Stimulated activated CD4-positive, alpha-beta T cell treated with anti-CD3 and anti-CD28 coated beads, Interleukin-1b, Interleukin-23, amount 100 ng/mL, for 4 hours (primary cell): Measurements from ENCODE around the gene TRAK2.
"Not testable (repeated sequence)": the region's sequence is repeated elsewhere in the genome, so short reads cannot be mapped to it uniquely, and the experiment has no call there.

ENCODE experiments used
- DNase-seq, 2 donors: peaks; one replicate each; pipeline ENCODE4 v3.0.0-alpha.2; 2020; ENCODE audit warnings: low read depth in 2 of 2

TRAK2 gene

GRCh38 chr2:201448701-201449100 lies 2.6 kb downstream of the TRAK2 start:
- peak in 1 of 2 donors; percentile 3 for DNase-seq

- no peak for DNase-seq
Measured at GRCh38 chr2:201448061-201448460, 3.2 kb downstream of the TRAK2 start.

GRCh38 chr2:201447086-201447485 lies 4.2 kb downstream of the TRAK2 start:
- no peak for DNase-seq

- DNase-seq, result no peak
Measured at GRCh38 chr2:201444746-201445465, 6.4 kb downstream of the TRAK2 start.

GRCh38 chr2:201441409-201441808 lies 9.8 kb downstream of the TRAK2 start:
- DNase-seq, result no peak

GRCh38 chr2:201440182-201440581 lies 11.1 kb downstream of the TRAK2 start:
- no peak for DNase-seq

GRCh38 chr2:201439336-201439922 lies 11.8 kb downstream of the TRAK2 start:
- DNase-seq, result not testable (repeated sequence)

- DNase-seq, result no peak
Measured at GRCh38 chr2:201436141-201436540, 15.1 kb downstream of the TRAK2 start.

- DNase-seq, result no peak
Measured at GRCh38 chr2:201433394-201433995, 17.8 kb downstream of the TRAK2 start.

- DNase-seq, result no peak
Measured at GRCh38 chr2:201432621-201433393, 18.5 kb downstream of the TRAK2 start.

- DNase-seq, result no peak
Measured at GRCh38 chr2:201432038-201432620, 19.1 kb downstream of the TRAK2 start.

- DNase-seq, result no peak
Measured at GRCh38 chr2:201430839-201431238, 20.4 kb downstream of the TRAK2 start.

- not testable (repeated sequence) for DNase-seq
Measured at GRCh38 chr2:201430322-201430721, 20.9 kb downstream of the TRAK2 start.

GRCh38 chr2:201429835-201430234 lies 21.4 kb downstream of the TRAK2 start:
- DNase-seq, result not testable (repeated sequence)

GRCh38 chr2:201428366-201428765 lies 22.9 kb downstream of the TRAK2 start:
- DNase-seq, result not testable (repeated sequence)

- no peak for DNase-seq
Measured at GRCh38 chr2:201425952-201426351, 25.3 kb downstream of the TRAK2 start.

- no peak for DNase-seq
Measured at GRCh38 chr2:201420442-201421113, 30.7 kb downstream of the TRAK2 start.

- no peak for DNase-seq
Measured at GRCh38 chr2:201419986-201420385, 31.3 kb downstream of the TRAK2 start.

GRCh38 chr2:201419057-201419635 lies 32.1 kb downstream of the TRAK2 start:
- DNase-seq, result no peak

- DNase-seq, result no peak
Measured at GRCh38 chr2:201415149-201415548, 36.1 kb downstream of the TRAK2 start.
